Measurements from ENCODE around the gene PIP5K1B. TPM values are rescaled to one million over a fixed set of nuclear protein-coding genes. Genes with fewer than 3 reads are reported as not detected.

Gene PIP5K1B
- total RNA-seq, 1 experiment from 2014 or later: not detected

GRCh38 chr9:69045821-69046220, 340.8 kb downstream of the PIP5K1B start:
- Histone ChIP-seq H3K4me2 (ENCODE audit: low read length) (no peak overlapping the region), H3K27ac (ENCODE audit: low read length) (no peak overlapping the region), H3K9ac (ENCODE audit: low read length) (no peak overlapping the region), H3K4me1 (ENCODE audit: insufficient read depth, low read length) (no peaks in the 10 kb centered on the region), H4K20me1 (ENCODE audit: low read length) (no peaks in the 10 kb centered on the region), H3F3A (ENCODE audit: low read length, unreplicated experiment) (no peaks in the 10 kb centered on the region), H3K79me2 (ENCODE audit: low read length) (peaks cover 23% of the 10 kb centered on the region; the same call in 1 of the 2 replicates), H3K27me3 (ENCODE audit: low read length) (no peaks in the 10 kb centered on the region), H3K36me3 (ENCODE audit: low read depth, low read length) (no peaks in the 10 kb centered on the region), H2AFZ (ENCODE audit: low read length) (no peak overlapping the region), H3K9me3 (ENCODE audit: low read length) (no peaks in the 10 kb centered on the region), H3K4me3 (ENCODE audit: low read length) (no peak overlapping the region), H3K9me2 (replicated peaks; ENCODE audit: low read length) (no peaks in the 10 kb centered on the region)
- CTCF ChIA-PET: no interaction called here
- POLR2A ChIA-PET (ENCODE audit: unreplicated experiment): no interaction called here
- no TSS peak for BruUV-seq (replicated peaks)
- intact Hi-C loops (cut with micrococcal nuclease): no loop called here
- ATAC-seq (no peak), DNase-seq (no peak)
- TF ChIP-seq CTCF (conservative IDR thresholded peaks at IDR 0.05; ENCODE audit: low read depth, low read length): no peak
- TF ChIP-seq EZH2phosphoT487 (IDR thresholded peaks at IDR 0.05; ENCODE audit: borderline replicate concordance, low read length): no peak
- no peak for TF ChIP-seq EZH2 (IDR thresholded peaks at IDR 0.05; ENCODE audit: low read length, unreplicated experiment)

- ChIA-PET CTCF (no interaction called here), POLR2A (ENCODE audit: unreplicated experiment) (no interaction called here)
- no peaks in the 10 kb centered on the region for H3K9me3 ChIP-seq (ENCODE audit: low read length)
- H3K36me3 ChIP-seq (ENCODE audit: low read depth, low read length): no peaks in the 10 kb centered on the region
- H3K27me3 ChIP-seq (ENCODE audit: low read length): no peaks in the 10 kb centered on the region
- no peak overlapping the region for H2AFZ ChIP-seq (ENCODE audit: low read length)
- H3F3A ChIP-seq (ENCODE audit: low read length, unreplicated experiment): no peaks in the 10 kb centered on the region
- no peak overlapping the region for H3K4me2 ChIP-seq (ENCODE audit: low read length)
- H4K20me1 ChIP-seq (ENCODE audit: low read length): no peaks in the 10 kb centered on the region
- no TSS peak for BruUV-seq (replicated peaks)
- ATAC-seq (no peak), DNase-seq (no peak)
- TF ChIP-seq EZH2phosphoT487 (IDR thresholded peaks at IDR 0.05; ENCODE audit: borderline replicate concordance, low read length) (no peak), EZH2 (IDR thresholded peaks at IDR 0.05; ENCODE audit: low read length, unreplicated experiment) (no peak), CTCF (conservative IDR thresholded peaks at IDR 0.05; ENCODE audit: low read depth, low read length) (no peak)
- intact Hi-C loops (cut with micrococcal nuclease): no loop called here
- H3K4me3 ChIP-seq (ENCODE audit: low read length): no peak overlapping the region
- H3K79me2 ChIP-seq (ENCODE audit: low read length): peaks cover 14% of the 10 kb centered on the region; the same call in 1 of the 2 replicates
- no peaks in the 10 kb centered on the region for H3K9me2 ChIP-seq (replicated peaks; ENCODE audit: low read length)
- no peaks in the 10 kb centered on the region for H3K4me1 ChIP-seq (ENCODE audit: insufficient read depth, low read length)
- no peak overlapping the region for H3K9ac ChIP-seq (ENCODE audit: low read length)
- H3K27ac ChIP-seq (ENCODE audit: low read length): no peak overlapping the region
Measured at GRCh38 chr9:69046723-69047122, 341.7 kb downstream of the PIP5K1B start.

DNA sequence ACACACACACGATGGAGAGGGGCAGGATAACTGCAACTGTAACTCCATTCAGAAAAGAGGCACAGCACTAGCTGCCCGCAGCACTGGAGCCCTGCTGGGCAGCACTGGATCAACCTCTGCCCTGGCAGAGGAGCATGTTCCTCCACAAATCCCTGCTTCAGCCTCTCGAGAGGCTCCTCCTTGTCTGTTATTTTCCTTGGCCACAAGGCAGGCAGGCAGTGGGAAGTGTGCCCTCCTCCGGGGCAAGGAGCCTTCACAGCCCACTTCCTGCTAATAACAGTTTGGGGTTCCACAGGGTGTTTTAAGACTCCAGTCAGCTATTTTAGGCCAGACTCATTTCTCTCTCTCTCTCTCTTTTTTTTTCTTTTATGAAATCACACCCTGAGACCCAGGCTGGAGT, 342.3 kb downstream of the PIP5K1B start:
- H3K9ac ChIP-seq (ENCODE audit: low read length): no peak overlapping the region
- no peak overlapping the region for H3K4me2 ChIP-seq (ENCODE audit: low read length)
- no peak overlapping the region for H2AFZ ChIP-seq (ENCODE audit: low read length)
- H4K20me1 ChIP-seq (ENCODE audit: low read length): no peaks in the 10 kb centered on the region
- no peaks in the 10 kb centered on the region for H3K36me3 ChIP-seq (ENCODE audit: low read depth, low read length)
- no peaks in the 10 kb centered on the region for H3F3A ChIP-seq (ENCODE audit: low read length, unreplicated experiment)
- peaks cover 9% of the 10 kb centered on the region; the same call in 1 of the 2 replicates for H3K79me2 ChIP-seq (ENCODE audit: low read length)
- ChIA-PET CTCF (no interaction called here), POLR2A (ENCODE audit: unreplicated experiment) (no interaction called here)
- no peaks in the 10 kb centered on the region for H3K4me1 ChIP-seq (ENCODE audit: insufficient read depth, low read length)
- H3K4me3 ChIP-seq (ENCODE audit: low read length): no peak overlapping the region
- no peaks in the 10 kb centered on the region for H3K9me2 ChIP-seq (replicated peaks; ENCODE audit: low read length)
- TF ChIP-seq CTCF (conservative IDR thresholded peaks at IDR 0.05; ENCODE audit: low read depth, low read length) (no peak), EZH2phosphoT487 (IDR thresholded peaks at IDR 0.05; ENCODE audit: borderline replicate concordance, low read length) (no peak), EZH2 (IDR thresholded peaks at IDR 0.05; ENCODE audit: low read length, unreplicated experiment) (no peak)
- ATAC-seq (no peak), DNase-seq (no peak)
- H3K27ac ChIP-seq (ENCODE audit: low read length): no peak overlapping the region
- BruUV-seq (replicated peaks): no TSS peak
- H3K27me3 ChIP-seq (ENCODE audit: low read length): no peaks in the 10 kb centered on the region
- intact Hi-C loops (cut with micrococcal nuclease): no loop called here
- no peaks in the 10 kb centered on the region for H3K9me3 ChIP-seq (ENCODE audit: low read length)

Measured in PC-3 (cell line).